GM19023 (cell line): ENCODE results near the gene PPP1R9A.

ENCODE experiments used
- ATAC-seq: cut with Tn5 transposase; IDR thresholded peaks from one replicate; pipeline ENCODE4 v1.9.1; 2021; ENCODE audit warnings: mild to moderate bottlenecking, moderate library complexity; ENCODE audit not compliant: unreplicated experiment

Gene PPP1R9A

DNA sequence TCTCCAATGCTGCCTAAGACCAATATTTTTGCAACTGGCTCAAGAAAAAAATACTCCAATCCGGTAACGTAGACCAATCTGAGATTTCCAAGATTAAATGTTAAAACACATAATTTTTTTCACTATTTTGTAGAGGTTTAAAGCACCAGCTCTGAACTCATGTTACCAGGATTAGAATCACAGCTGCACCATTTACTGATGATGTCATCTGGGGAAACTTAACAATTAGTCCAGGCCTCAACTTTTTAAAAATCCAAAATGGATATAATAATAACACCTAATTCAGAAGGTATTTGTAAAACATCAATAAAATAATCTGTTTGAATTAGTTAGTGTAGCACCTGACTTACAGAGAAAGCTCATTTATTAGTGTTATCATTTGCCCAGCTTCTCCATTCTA, 402.6 kb downstream of the PPP1R9A start:
- ATAC-seq, result no peak

- no peak for ATAC-seq
Measured at GRCh38 chr7:95311389-95311788, 404.0 kb downstream of the PPP1R9A start.

DNA sequence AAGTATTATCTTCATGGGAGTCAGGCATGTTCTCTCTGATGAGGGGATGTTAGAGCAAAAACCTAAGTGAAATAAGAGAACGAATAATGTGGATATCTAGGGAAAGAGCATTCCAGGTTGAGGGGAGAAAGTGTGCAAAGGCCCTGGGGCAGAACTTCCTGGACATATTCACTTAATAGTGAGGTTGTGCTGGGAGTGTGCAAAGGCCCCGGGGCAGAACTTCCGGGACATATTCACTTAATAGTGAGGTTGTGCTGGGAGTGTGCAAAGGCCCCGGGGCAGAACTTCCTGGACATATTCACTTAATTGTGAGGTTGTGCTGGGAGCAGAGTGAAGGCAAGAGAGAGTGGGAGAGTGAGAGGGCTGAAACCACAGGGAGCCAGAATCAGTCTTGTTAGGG, 405.2 kb downstream of the PPP1R9A start:
- no peak for ATAC-seq

DNA sequence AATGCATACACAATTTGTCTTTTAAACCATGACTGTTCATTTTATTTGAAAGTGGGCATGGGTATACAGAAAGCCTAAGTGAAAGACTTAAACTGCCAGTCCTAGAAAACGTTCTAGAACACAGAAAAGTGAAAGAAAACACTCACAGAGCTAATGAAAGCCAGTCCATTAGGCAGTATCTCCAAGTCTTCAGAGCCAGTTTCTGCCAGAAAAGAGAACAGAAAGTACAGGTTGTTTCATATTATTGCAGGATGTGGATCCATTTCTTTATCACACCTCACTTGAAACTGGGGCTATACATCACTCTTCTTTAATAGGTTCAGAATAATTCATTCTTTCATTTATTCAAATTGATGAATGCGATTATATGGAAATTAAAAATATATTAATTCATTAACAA, 409.2 kb downstream of the PPP1R9A start:
- no peak for ATAC-seq

DNA sequence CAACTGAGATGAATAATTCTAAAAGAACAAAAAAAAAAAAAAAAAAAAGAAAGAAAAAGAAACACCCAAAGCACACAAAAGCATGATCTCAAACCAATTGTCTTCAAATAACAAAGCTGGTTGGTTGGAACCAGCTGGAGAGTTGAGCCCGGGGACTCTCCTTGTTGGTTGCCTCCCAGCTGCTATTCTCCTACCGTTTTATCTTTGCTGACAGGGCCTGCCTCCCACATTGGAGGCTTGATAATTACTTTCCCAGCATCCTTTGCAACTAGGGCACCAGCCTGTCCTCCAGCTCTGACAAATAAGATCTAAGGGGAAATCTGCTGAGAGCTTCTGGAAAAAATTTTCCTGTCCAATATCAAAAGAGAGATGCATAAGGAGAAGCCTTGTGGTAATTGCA, 410.2 kb downstream of the PPP1R9A start:
- ATAC-seq, result no peak

DNA sequence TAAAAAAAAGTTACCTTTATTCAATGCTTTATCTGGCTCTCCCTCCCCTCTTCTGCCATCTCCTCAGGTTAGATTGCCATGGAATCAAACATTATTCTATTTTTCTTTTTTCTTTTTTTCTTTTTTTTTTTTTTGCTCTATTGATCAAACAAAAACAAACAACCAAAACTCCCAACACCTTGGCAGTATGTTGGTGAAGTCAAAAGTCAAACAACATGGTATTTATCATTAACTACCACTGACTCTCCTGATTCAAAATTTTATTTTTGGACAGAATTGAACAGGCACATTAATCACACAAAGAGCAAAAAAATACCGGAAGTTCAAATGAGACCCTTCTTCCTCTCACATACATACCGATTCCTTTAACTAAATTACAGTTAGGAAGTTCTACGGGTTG, 410.6 kb downstream of the PPP1R9A start:
- ATAC-seq, result no peak

DNA sequence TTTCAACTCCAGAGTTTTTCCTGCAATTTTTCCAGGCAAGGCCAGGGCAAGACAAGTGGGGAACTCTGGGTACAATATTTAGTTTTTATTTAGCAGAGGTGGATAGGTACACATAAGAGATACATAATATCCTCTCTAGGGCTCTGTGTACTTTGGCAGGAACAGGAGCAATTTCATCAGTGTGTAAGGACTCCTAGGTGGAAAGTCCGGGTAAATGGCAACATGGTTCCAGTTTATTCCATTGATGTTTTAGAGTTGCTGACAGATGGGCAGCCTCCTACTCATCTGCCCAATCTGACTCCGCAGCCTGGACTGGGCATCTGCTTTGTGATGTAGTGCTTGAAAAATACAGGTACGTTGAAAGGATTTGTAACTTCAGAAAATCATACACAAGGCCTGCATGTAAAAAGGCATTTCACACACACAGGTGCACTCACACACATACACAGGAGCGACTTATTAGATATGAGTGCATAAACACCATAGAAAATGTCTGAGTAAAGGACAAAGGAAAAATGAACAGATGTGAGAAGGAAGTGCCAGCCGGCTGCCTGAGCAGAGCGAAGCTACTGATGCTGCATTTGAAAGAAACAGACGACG, 411.2 kb downstream of the PPP1R9A start:
- ATAC-seq, result no peak

- ATAC-seq, result no peak
Measured at GRCh38 chr7:95319570-95319969, 412.2 kb downstream of the PPP1R9A start.

DNA sequence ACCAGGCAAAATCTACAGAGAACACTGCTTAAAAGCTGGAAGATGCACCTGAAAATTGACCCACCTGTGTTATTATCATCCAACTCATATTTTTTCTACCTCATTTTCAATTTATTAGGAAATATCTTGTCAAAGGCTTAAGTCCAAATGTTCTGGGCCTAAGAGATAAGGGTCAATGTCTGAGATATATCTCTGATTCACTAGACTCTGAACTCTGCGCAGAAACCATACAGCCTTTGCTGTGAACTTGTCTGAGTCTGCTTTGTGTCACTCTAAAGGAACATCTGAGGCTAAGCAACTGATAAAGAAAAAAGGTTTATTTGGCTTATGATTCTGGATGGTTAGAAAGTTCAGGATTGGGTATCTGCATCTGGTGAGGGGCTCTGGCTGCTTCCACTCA, 413.3 kb downstream of the PPP1R9A start:
- ATAC-seq, result no peak

- ATAC-seq, result no peak
Measured at GRCh38 chr7:95321720-95322119, 414.3 kb downstream of the PPP1R9A start.

GRCh38 chr7:95322396-95322795, 415.0 kb downstream of the PPP1R9A start:
- ATAC-seq, result no peak

- ATAC-seq, result no peak
Measured at GRCh38 chr7:95322854-95323253, 415.5 kb downstream of the PPP1R9A start.

GRCh38 chr7:95323410-95324129, 416.2 kb downstream of the PPP1R9A start:
- ATAC-seq, result no peak

GRCh38 chr7:95324431-95324830, 417.0 kb downstream of the PPP1R9A start, which contains the start of gene PON1:
Gene PON1 (minus strand): TSS chr7:95324532. CDS start chr7:95324475, 57 bp downstream.
- peak; percentile 74 for ATAC-seq

DNA sequence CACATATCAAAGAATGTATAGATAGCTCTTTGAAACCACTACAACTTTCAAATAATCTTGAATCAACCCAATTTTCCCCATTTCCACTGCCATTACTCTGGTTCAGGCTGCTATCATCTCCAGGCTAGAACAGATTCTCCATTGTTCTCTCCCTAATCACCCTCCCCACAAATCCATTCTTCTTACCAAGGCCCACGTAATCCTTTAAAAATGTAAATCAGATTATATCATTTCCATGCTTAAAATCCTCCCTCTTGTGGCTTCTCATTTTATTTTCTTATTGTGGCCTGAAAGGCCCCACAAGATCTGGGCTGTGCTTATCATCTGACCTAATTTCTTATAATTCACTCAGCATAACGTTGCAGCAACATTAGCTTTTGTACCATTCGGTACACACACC, 420.0 kb downstream of the PPP1R9A start:
- no peak for ATAC-seq

DNA sequence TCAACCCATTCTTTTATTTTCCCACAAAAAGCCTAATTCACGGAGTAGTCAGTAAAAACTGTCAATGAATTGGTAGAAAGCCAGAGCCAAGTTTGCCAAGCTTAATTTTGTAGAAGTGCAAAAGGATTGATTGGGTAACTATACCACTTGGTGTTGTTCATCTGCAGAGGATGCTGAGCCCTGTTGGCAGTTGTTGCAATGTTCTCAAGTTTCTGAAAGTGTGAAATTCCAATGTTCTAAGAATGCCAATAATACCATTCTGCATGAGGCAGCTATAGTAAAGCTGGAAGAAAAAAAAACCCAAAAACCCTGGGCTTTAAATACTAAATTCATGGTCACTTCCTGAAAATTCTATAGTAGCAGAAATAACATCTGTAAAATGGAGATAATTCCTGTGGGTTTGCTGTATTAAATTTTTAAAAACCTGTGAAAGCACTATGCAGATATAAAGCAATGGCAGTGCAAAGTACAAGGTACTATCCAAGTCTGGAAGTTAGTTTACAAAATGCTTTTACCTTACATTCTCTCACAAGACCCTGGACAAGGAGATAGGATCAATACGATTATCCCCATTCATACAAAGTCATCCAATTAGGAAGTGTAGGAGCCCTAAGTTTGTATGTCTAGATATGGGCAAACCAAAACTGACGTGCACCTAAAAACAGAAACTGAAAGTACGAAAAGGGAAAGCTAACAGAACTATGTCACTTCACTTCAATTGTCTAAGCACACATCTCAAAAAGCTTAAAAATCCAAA, 423.0 kb downstream of the PPP1R9A start:
- ATAC-seq, result peak; percentile 89

DNA sequence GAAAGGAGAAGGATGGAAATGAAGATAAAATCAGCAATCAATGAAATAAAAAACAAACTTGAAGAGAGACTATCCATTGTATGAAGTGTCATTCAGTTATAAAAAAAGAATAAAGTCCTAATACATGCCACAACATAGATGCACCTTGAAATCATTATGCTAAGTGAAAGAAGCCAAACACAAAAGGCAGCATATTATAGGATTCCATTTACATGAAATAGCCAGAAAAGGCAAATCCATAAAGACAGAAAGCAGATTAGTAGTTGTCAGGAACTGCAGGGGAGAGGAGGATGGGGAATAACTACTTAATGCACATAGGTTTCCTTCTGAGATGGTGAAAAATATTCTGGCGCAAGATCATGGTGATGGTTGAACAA, 423.6 kb downstream of the PPP1R9A start:
- ATAC-seq, result peak; percentile 25

DNA sequence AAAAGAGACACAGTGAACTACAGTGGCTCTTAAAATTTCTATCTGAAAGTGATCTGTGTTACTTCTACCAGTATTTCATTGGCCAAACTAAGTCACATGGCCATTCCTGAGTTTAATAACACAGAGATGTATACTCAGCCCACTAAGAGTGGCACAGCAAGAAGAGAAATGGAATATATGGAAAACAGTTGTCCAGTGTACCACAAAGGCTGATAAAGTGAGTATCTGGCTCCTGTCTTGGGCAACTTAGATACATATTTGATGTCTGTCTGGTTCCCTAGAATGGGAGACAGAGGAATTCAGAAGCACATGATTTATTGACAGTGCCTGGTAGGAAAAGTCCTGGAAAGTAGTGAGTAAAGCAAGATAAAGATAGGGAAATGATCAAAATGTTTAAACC, 427.1 kb downstream of the PPP1R9A start:
- ATAC-seq, result no peak

GRCh38 chr7:95335093-95335492, 427.7 kb downstream of the PPP1R9A start:
- no peak for ATAC-seq

- no peak for ATAC-seq
Measured at GRCh38 chr7:95338832-95339231, 431.4 kb downstream of the PPP1R9A start.

DNA sequence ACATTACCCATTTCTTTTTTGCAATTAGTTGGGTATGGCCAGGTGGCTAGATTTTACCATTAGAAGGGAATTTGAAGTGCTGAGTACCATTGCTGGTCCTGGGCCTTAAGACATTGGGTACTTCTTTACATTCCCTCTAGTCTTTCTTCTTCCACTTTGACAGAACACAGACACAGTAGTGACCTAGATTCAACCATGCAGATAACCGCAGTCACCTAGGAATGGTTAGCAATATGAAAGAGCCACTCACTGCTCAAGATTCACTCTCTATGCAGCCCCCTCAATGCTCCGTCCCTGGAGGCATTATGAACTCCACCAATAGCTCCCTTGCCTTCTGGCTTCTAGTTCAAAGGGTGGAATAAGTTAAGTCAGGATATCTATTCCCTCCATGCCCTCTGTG, 433.1 kb downstream of the PPP1R9A start:
- ATAC-seq, result no peak

- no peak for ATAC-seq
Measured at GRCh38 chr7:95342029-95342428, 434.6 kb downstream of the PPP1R9A start.
